ENCODE measurements around the gene PHLPP1.

GRCh38 chr18:62721839-62722795 lies 6.8 kb downstream of the PHLPP1 start:
- TF ChIP-seq CTCF (conservative IDR thresholded peaks at IDR 0.05; ENCODE audit: low read depth in 2 of 2): no peak
- TF ChIP-seq POLR2AphosphoS5 (IDR thresholded peaks at IDR 0.05; ENCODE audit: low read depth): no peak
- no peak for TF ChIP-seq REST (IDR thresholded peaks at IDR 0.05; ENCODE audit: unreplicated experiment)
- TF ChIP-seq EZH2phosphoT487 (IDR thresholded peaks at IDR 0.05; ENCODE audit: unreplicated experiment): no peak
- TF ChIP-seq EZH2 (IDR thresholded peaks at IDR 0.05; ENCODE audit: low read depth, unreplicated experiment): no peak
- TF ChIP-seq STAT1 (IDR thresholded peaks at IDR 0.05; ENCODE audit: unreplicated experiment): no peak
- TF ChIP-seq JUNB (IDR thresholded peaks at IDR 0.05; ENCODE audit: unreplicated experiment): no peak
- TF ChIP-seq ZNF114 (CRISPR knock-in tag; IDR thresholded peaks at IDR 0.05): no peak
- TF ChIP-seq ZNF331 (CRISPR knock-in tag; IDR thresholded peaks at IDR 0.05; ENCODE audit: low read depth): no peak
- TF ChIP-seq CREB1 (CRISPR knock-in tag; IDR thresholded peaks at IDR 0.05; ENCODE audit: low read depth): no peak
- no peak for TF ChIP-seq ETS1 (IDR thresholded peaks at IDR 0.05)
